ENCODE measurements around the gene POLR2M.

The POLR2M gene

GRCh38 chr15:57697588-57697987 lies 8.9 kb upstream of the POLR2M start:
- no peak for DNase-seq (ENCODE audit: low spot score)
- TF ChIP-seq CTCF (IDR thresholded peaks at IDR 0.05; ENCODE audit: extremely low read depth, insufficient read depth, missing control alignments): no peak

GRCh38 chr15:57698243-57698642 lies 8.3 kb upstream of the POLR2M start:
- no peak for DNase-seq (ENCODE audit: low spot score)
- TF ChIP-seq CTCF (IDR thresholded peaks at IDR 0.05; ENCODE audit: extremely low read depth, insufficient read depth, missing control alignments): no peak
- in situ Hi-C loops (cut with MboI; ENCODE audit: low pct_unique_long_range_greater_than_20kb, low sequenced_read_pairs, unreplicated experiment): no loop called here

More at GRCh38 chr15:57697588-57697987, 8.9 kb upstream of the POLR2M start:
- in situ Hi-C loops (cut with MboI; ENCODE audit: low pct_unique_long_range_greater_than_20kb, low sequenced_read_pairs, unreplicated experiment): no loop called here

- no peak for TF ChIP-seq CTCF (IDR thresholded peaks at IDR 0.05; ENCODE audit: extremely low read depth, insufficient read depth, missing control alignments)
- no peak for DNase-seq (ENCODE audit: low spot score)
- in situ Hi-C loops (cut with MboI; ENCODE audit: low pct_unique_long_range_greater_than_20kb, low sequenced_read_pairs, unreplicated experiment): no loop called here
Measured at GRCh38 chr15:57698991-57699390, 7.5 kb upstream of the POLR2M start.

- no peak for DNase-seq (ENCODE audit: low spot score)
- in situ Hi-C loops (cut with MboI; ENCODE audit: low pct_unique_long_range_greater_than_20kb, low sequenced_read_pairs, unreplicated experiment): no loop called here
- no peak for TF ChIP-seq CTCF (IDR thresholded peaks at IDR 0.05; ENCODE audit: extremely low read depth, insufficient read depth, missing control alignments)
Measured at GRCh38 chr15:57703387-57703786, 3.1 kb upstream of the POLR2M start.

- TF ChIP-seq CTCF (IDR thresholded peaks at IDR 0.05; ENCODE audit: extremely low read depth, insufficient read depth, missing control alignments): no peak
- DNase-seq (ENCODE audit: low spot score): no peak
- in situ Hi-C loops (cut with MboI; ENCODE audit: low pct_unique_long_range_greater_than_20kb, low sequenced_read_pairs, unreplicated experiment): no loop called here
Measured at GRCh38 chr15:57704441-57704840, 2.1 kb upstream of the POLR2M start.

GRCh38 chr15:57705746-57706404 lies 639 bp upstream of the POLR2M start:
- in situ Hi-C loops (cut with MboI; ENCODE audit: low pct_unique_long_range_greater_than_20kb, low sequenced_read_pairs, unreplicated experiment): no loop called here
- DNase-seq (ENCODE audit: low spot score): no peak
- no peak for TF ChIP-seq CTCF (IDR thresholded peaks at IDR 0.05; ENCODE audit: extremely low read depth, insufficient read depth, missing control alignments)

Measured in GM13977 (cell line).